Activated CD4-positive, alpha-beta T cell treated with anti-CD3 and anti-CD28 coated beads, Interleukin-2, amount 10 ng/mL, durations not matched to agents 24 days and 14 days (primary cell): ENCODE results near the gene RPS5. TPM values are rescaled to one million over a fixed set of nuclear protein-coding genes. Genes with fewer than 3 reads are reported as not detected.
A peak's percentile ranks its signal among the peaks of the same experiment; 100 is the strongest.
"Not testable (repeated sequence)": the region's sequence is repeated elsewhere in the genome, so short reads cannot be mapped to it uniquely, and the experiment has no call there.

ENCODE experiments used
- DNase-seq: peaks from one replicate; pipeline ENCODE4 v3.0.0; 2022
- H3K27ac Mint-ChIP-seq: one replicate; pipeline ENCODE4 v1.8.0; 2022; ENCODE audit warnings: mild to moderate bottlenecking, mixed read lengths
- H3K27me3 Mint-ChIP-seq: one replicate; pipeline ENCODE4 v1.8.0; 2022; ENCODE audit warnings: mixed read lengths
- H3K36me3 Mint-ChIP-seq: one replicate; pipeline ENCODE4 v1.8.0; 2022; ENCODE audit warnings: low read depth, mild to moderate bottlenecking, mixed read lengths
- H3K4me1 Mint-ChIP-seq: one replicate; pipeline ENCODE4 v1.8.0; 2021; ENCODE audit warnings: mixed read lengths
- H3K4me3 Mint-ChIP-seq: one replicate; pipeline ENCODE4 v1.8.0; 2022; ENCODE audit warnings: mild to moderate bottlenecking, moderate library complexity, mixed read lengths
- H3K9me3 Mint-ChIP-seq: one replicate; pipeline ENCODE4 v1.8.0; 2021; ENCODE audit warnings: mixed read lengths
- intact Hi-C: fragments of 100-400 bp; cut with micrococcal nuclease; formaldehyde crosslinking; loops from one replicate; pipeline ENCODE4 v1.15.1; 2023
- total RNA-seq: library from RNA; stranded (reverse); gene quantifications from 2 replicates; pipeline ENCODE4 v1.2.3, GENCODE V29; 2022

Gene RPS5
- total RNA-seq, result 1,286 and 1,288 TPM in 2 replicates

GRCh38 chr19:58386576-58387337, at the start of gene RPS5:
Gene RPS5 (plus strand): TSS chr19:58387269. CDS start chr19:58388138, 869 bp downstream.
- Mint-ChIP-seq H3K27ac (peak within 1 kb of the TSS; percentile 97), H3K4me1 (peaks cover 35% of the 10 kb centered on the region), H3K36me3 (peaks cover 39% of the 10 kb centered on the region), H3K27me3 (no peaks in the 10 kb centered on the region), H3K4me3 (peak within 1 kb of the TSS; percentile 97), H3K9me3 (no peaks in the 10 kb centered on the region)
- intact Hi-C loops, result loop anchor here (1.0 to 2.0 kb wide), 6 partner anchors 15 to 132 kb away; partner anchors contain the start of genes ZBTB45, ZNF132, ZNF497 and ZNF584
- DNase-seq, result peak; percentile 98

DNA sequence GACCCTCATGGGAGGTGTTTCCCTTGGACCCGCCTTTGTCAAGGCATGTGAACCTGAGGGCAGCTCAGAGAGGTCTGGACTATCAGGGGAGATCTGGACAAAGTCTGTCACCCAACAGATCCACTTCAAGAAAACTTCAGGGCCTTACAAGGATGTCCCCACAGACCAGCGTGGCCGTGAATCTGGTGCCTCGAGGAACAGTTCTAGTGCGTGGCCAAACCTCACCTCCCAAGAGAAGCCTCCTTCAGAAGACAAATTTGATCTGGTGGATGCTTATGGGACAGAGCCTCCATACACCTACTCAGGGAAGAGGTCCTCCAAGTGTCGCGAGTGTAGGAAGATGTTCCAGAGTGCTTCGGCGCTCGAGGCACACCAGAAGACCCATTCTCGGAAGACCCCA, 48.7 kb upstream of the RPS5 start:
- DNase-seq, result no peak
- intact Hi-C loops, result no loop called here
- Mint-ChIP-seq H3K4me3 (no peak overlapping the region), H3K36me3 (peaks cover 64% of the 10 kb centered on the region), H3K27me3 (no peaks in the 10 kb centered on the region), H3K4me1 (no peaks in the 10 kb centered on the region), H3K9me3 (peaks cover 9% of the 10 kb centered on the region), H3K27ac (no peak overlapping the region)

GRCh38 chr19:58338825-58339558, 48.1 kb upstream of the RPS5 start:
- no peaks in the 10 kb centered on the region for H3K27me3 Mint-ChIP-seq
- H3K27ac Mint-ChIP-seq, result no peak overlapping the region
- H3K4me1 Mint-ChIP-seq, result no peaks in the 10 kb centered on the region
- H3K9me3 Mint-ChIP-seq, result peaks cover 9% of the 10 kb centered on the region
- H3K4me3 Mint-ChIP-seq, result no peak overlapping the region
- DNase-seq, result no peak
- intact Hi-C loops, result no loop called here
- H3K36me3 Mint-ChIP-seq, result peaks cover 64% of the 10 kb centered on the region

DNA sequence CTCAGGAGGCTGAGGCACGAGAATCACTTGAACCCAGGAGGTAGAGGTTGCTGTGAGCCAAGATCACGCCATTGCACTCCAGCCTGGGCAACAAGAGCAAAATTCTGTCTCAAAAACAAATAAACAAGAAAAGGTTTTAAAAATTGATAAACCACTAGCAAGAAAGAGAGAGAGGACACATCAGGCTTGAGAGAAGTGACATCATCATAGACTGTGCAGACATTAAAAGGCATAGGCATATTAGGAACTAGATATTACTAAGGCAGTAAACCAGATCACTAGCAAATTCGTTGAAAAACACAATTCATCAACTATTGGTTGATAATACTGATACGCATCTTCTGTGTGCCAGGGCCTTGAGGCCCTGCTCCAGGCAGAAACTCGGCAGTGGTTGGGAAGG, 41.5 kb upstream of the RPS5 start:
- intact Hi-C loops, result no loop called here
- no peaks in the 10 kb centered on the region for H3K27me3 Mint-ChIP-seq
- peak overlapping the region; percentile 98 for H3K4me3 Mint-ChIP-seq
- H3K27ac Mint-ChIP-seq, result peak overlapping the region; percentile 21
- peaks cover 23% of the 10 kb centered on the region for H3K36me3 Mint-ChIP-seq
- peaks cover 3% of the 10 kb centered on the region for H3K9me3 Mint-ChIP-seq
- peaks cover 16% of the 10 kb centered on the region for H3K4me1 Mint-ChIP-seq
- DNase-seq, result no peak

DNA sequence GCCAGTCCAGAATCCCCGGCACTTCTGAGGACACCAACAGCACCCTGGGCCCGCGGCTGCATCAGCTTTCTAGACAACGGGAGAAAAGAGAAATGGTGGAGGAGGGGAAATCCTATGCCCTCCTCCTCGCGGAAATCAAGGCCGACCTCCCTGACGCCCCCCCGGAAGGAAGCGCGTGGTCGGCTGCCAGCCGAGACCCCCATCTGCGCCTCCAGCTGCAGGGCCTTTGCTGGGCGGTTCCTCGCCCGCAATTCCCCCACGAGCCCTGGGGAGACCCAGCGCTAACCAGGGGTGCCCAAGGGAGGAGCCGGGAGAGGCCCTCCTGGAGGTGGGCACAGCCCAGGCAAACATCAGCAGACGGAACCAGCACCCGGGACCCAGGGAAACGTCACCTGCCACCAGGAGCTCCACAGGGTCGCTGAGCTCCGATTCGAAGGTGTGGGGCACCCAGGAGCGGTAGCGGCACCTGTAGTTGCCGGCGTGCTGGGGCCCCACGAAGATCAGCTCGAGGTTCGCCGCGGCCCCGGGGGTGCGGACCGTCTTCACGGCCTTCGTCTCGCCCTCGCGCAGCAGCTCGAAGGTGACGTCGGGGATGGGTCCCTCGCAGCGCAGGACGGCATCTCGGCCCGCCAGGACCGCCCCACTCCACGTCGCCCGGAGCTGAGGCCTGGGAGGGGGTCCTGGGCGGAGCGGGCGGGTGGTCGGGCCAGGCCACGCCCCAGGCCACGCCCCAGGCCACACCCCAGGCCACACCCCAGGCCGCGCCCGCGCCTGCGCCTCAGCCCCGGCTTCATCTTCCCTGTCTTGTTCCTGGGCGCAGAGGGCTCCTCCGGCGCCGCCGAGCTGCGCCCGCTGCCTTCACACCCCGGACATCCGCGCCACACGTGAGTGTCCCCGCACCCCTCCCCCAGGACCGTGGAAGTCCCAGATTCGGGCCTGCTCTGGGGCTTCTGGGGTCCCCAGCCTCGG, 39.8 kb upstream of the RPS5 start:
- peak overlapping the region; percentile 86 for H3K27ac Mint-ChIP-seq
- peak overlapping the region; percentile 98 for H3K4me3 Mint-ChIP-seq
- peak; percentile 91 for DNase-seq
- no peaks in the 10 kb centered on the region for H3K9me3 Mint-ChIP-seq
- intact Hi-C loops, result loop anchor here (1.0 kb wide), 2 partner anchors 15 to 20 kb away; partner anchors contain the start of gene ZNF497
- peaks cover 11% of the 10 kb centered on the region for H3K36me3 Mint-ChIP-seq
- peaks cover 16% of the 10 kb centered on the region for H3K4me1 Mint-ChIP-seq
- H3K27me3 Mint-ChIP-seq, result no peaks in the 10 kb centered on the region

DNA sequence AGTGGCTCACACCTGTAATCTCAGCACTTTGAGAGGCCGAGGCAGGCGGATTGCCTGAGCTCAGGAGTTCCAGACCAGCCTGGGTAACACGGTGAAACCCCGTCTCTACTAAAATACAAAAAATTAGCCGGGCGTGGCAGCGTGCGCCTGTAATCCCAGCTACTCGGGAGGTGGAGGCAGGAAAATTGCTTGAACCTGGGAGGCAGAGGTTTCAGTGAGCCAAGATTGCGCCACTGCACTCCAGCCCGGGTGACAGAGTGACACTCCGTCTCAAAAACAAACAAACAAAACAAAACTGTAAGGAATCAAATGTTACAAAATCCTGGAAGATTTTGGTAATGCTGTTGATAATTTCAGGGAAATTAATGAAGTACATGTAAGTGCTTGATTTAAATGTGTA, 39.0 kb upstream of the RPS5 start:
- peaks cover 10% of the 10 kb centered on the region for H3K36me3 Mint-ChIP-seq
- peaks cover 16% of the 10 kb centered on the region for H3K4me1 Mint-ChIP-seq
- intact Hi-C loops, result loop anchor here (2.0 kb wide), 1 partner anchor 33 kb away; the partner anchor contains the start of gene ZNF837
- H3K27me3 Mint-ChIP-seq, DNase-seq, H3K9me3 Mint-ChIP-seq: not testable (repeated sequence)
- peak overlapping the region; percentile 98 for H3K4me3 Mint-ChIP-seq
- peak overlapping the region; percentile 86 for H3K27ac Mint-ChIP-seq

GRCh38 chr19:58349590-58349989, 37.5 kb upstream of the RPS5 start:
- H3K27ac Mint-ChIP-seq, result no peak overlapping the region
- no peak for DNase-seq
- peaks cover 10% of the 10 kb centered on the region for H3K36me3 Mint-ChIP-seq
- intact Hi-C loops, result loop anchor here (2.0 kb wide), 1 partner anchor 31 kb away; the partner anchor contains the start of gene ZNF837
- H3K4me1 Mint-ChIP-seq, result peaks cover 16% of the 10 kb centered on the region
- H3K27me3 Mint-ChIP-seq, result no peaks in the 10 kb centered on the region
- H3K4me3 Mint-ChIP-seq, result peak overlapping the region; percentile 46
- no peaks in the 10 kb centered on the region for H3K9me3 Mint-ChIP-seq

GRCh38 chr19:58350001-58350861, 36.8 kb upstream of the RPS5 start:
- Mint-ChIP-seq H3K9me3 (no peaks in the 10 kb centered on the region), H3K27ac (no peak overlapping the region), H3K4me3 (no peak overlapping the region), H3K4me1 (peaks cover 18% of the 10 kb centered on the region), H3K27me3 (no peaks in the 10 kb centered on the region), H3K36me3 (peaks cover 10% of the 10 kb centered on the region)
- no peak for DNase-seq
- intact Hi-C loops, result no loop called here

GRCh38 chr19:58350871-58351557, 36.1 kb upstream of the RPS5 start:
- Mint-ChIP-seq H3K9me3 (no peaks in the 10 kb centered on the region), H3K4me3 (no peak overlapping the region), H3K27ac (no peak overlapping the region), H3K4me1 (peaks cover 17% of the 10 kb centered on the region), H3K27me3 (no peaks in the 10 kb centered on the region), H3K36me3 (peaks cover 10% of the 10 kb centered on the region)
- no peak for DNase-seq
- intact Hi-C loops, result no loop called here

- Mint-ChIP-seq H3K27me3 (no peaks in the 10 kb centered on the region), H3K9me3 (no peaks in the 10 kb centered on the region), H3K27ac (no peak overlapping the region), H3K4me3 (no peak overlapping the region), H3K4me1 (peaks cover 17% of the 10 kb centered on the region), H3K36me3 (peaks cover 10% of the 10 kb centered on the region)
- DNase-seq, result no peak
- intact Hi-C loops, result no loop called here
Observed at GRCh38 chr19:58351558-58351878, 35.6 kb upstream of the RPS5 start.

DNA sequence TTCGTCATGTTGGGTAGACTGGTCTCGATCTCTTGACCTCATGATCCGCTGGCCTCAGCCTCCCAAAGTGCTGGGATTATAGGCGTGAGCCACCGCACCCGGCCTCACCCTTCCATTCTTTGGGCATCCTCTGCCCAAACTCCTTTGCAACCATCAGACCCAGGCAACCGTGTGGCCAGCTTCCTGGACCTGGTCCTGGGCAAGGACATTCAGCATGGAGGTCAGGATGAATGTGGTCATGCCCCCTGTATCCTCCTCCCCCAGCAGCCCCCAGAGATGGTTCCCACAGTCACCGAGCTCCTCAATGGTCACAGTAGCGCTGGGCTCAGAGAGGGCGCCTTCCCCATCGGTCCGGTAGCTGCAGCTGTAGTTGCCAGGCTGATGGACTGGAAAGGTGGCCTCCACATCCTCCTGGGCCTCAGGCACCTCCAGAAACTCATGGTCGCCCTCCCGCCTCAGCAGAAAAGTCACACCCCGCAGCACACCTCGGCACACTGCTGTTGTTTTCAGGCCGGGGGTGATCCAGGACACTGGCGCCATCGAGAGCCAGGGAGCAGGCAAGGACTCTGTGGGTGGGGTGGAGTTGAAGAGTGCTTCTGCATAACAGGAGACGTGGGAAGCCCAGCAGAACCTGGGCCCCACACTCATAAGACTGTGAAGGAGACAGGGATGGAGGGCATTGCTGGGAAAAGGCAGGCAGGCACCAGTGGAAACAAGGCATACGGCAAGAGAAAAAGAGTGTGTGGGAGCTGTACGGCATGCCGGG, 34.9 kb upstream of the RPS5 start:
- Mint-ChIP-seq H3K27me3 (no peaks in the 10 kb centered on the region), H3K27ac (no peak overlapping the region), H3K36me3 (peaks cover 10% of the 10 kb centered on the region), H3K4me1 (peaks cover 15% of the 10 kb centered on the region), H3K4me3 (no peak overlapping the region), H3K9me3 (no peaks in the 10 kb centered on the region)
- no peak for DNase-seq
- intact Hi-C loops, result no loop called here
